Thyroid gland (tissue), 4 donors: Measurements from ENCODE around the gene RBMS1. TPM values are rescaled to one million over a fixed set of nuclear protein-coding genes. Genes with fewer than 3 reads are reported as not detected.

Experiments
- DNase-seq, 2 donors: peaks; one replicate each; pipeline ENCODE4 v3.0.0-alpha.2; 2019
- H3K27ac ChIP-seq, 3 donors: fragments of 200-600 bp; sonication (generic); 1 replicate in 2 of 3; 2 replicates in 1 of 3; pipeline ENCODE4 v1.5.1; 2016 to 2019; ENCODE audit warnings: mild to moderate bottlenecking in 1 of 3, moderate library complexity in 1 of 3
- H3K27me3 ChIP-seq: fragments of 200-600 bp; sonication (generic); one replicate; pipeline ENCODE4 v1.5.1; 2019
- H3K36me3 ChIP-seq, 2 donors: fragments of 200-600 bp; sonication (generic); one replicate each; pipeline ENCODE4 v1.5.1; 2016 to 2019
- H3K4me1 ChIP-seq, 2 donors: fragments of 200-600 bp; sonication (generic); one replicate each; pipeline ENCODE4 v1.5.1; 2017 to 2019
- H3K4me3 ChIP-seq, 3 donors: fragments of 200-600 bp; sonication (generic); replicated peaks in 1 of 3; 1 replicate in 2 of 3; 2 replicates in 1 of 3; pipeline ENCODE4 v1.5.1; 2016; ENCODE audit warnings: mild to moderate bottlenecking in 1 of 3
- H3K9me3 ChIP-seq: fragments of 200-600 bp; sonication (generic); one replicate; pipeline ENCODE4 v1.5.1; 2017
- POLR2A ChIP-seq, 2 donors: fragments of 450-650 bp; IDR thresholded peaks; one replicate each; pipeline ENCODE4 v1.6.1; 2017; ENCODE audit warnings: antibody characterized with exemption in 2 of 2, mild to moderate bottlenecking in 2 of 2, moderate library complexity in 1 of 2
- whole genome bisulfite sequencing, 2 donors: methylation state at CpG; one replicate each; pipeline ENCODE4 v1.1.5; 2017; 5-methylcytosine and 5-hydroxymethylcytosine counted together
- intact Hi-C: fragments of 100-400 bp; cut with DNase I; formaldehyde crosslinking; loops from one replicate; pipeline ENCODE4 v1.15.1; 2023
- total RNA-seq, 4 donors: library from RNA; depleted of rRNA; stranded (reverse); fragments of >200 nt; gene quantifications; one replicate each; pipeline ENCODE4 v1.2.3, GENCODE V29; 2016
- TF ChIP-seq, protein P1 (sequence below), 6 experiments: fragments of 200-600 bp in 3 of 6; fragments of 450-650 bp in 3 of 6; sonication (generic) in 3 of 6; IDR thresholded peaks; one replicate each; pipeline ENCODE4 v1.5.1; 2016 to 2019; ENCODE audit warnings: antibody characterized with exemption in 6 of 6, mild to moderate bottlenecking in 2 of 6, inconsistent platforms in 1 of 6, moderate library complexity in 1 of 6

Gene RBMS1
- total RNA-seq, 4 donors from 2014 or later: 50.9 to 80.1 (median 69.0) TPM

DNA sequence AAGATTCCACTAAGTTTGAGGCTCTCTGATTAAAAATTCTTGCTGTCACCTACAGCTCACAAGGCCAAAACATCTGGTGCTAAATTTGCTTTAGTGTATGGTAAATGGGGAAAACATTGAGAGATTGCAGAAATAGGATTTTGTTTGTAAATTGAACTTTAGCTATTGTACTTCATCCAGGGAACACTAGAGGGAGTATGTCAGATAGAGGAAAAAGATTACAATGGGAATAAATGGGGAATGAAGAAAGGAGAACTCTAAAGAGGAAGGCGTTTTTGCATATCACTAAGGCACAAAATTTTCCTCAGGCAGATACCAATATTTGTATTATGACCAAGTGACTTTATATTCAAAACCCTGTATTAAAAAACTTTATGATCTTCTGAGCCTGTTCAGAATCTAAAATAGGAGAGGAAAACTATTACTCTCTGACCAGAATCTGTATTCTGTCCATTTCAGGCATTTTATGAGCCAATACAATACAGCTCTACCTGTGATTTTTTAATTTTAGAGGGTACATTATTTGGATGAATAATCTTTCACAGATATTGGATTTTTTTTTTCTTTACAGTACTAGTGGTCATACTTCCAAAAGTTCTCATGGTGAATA, 241.2 kb downstream of the RBMS1 start:
- WGBS, 2 donors: 6 to 12% methylated on average over 1 of the region's 1 CpG
- no peaks in the 10 kb centered on the region for H3K9me3 ChIP-seq
- no peak for DNase-seq
- no peak overlapping the region for H3K4me3 ChIP-seq
- intact Hi-C loops: loop anchor here (10.0 kb wide), 1 partner anchor 742 kb away; no protein-coding TSS in a partner anchor
- H3K4me1 ChIP-seq: peaks cover 16 to 20% of the 10 kb centered on the region in 2 donors
- no peaks in the 10 kb centered on the region for H3K27me3 ChIP-seq
- H3K36me3 ChIP-seq: no peaks in the 10 kb centered on the region
- peak overlapping the region; percentile 45 to 69 (median 64) for H3K27ac ChIP-seq
- TF ChIP-seq POLR2A (IDR thresholded peaks at IDR 0.05): no peak
- TF ChIP-seq, protein P1, sequence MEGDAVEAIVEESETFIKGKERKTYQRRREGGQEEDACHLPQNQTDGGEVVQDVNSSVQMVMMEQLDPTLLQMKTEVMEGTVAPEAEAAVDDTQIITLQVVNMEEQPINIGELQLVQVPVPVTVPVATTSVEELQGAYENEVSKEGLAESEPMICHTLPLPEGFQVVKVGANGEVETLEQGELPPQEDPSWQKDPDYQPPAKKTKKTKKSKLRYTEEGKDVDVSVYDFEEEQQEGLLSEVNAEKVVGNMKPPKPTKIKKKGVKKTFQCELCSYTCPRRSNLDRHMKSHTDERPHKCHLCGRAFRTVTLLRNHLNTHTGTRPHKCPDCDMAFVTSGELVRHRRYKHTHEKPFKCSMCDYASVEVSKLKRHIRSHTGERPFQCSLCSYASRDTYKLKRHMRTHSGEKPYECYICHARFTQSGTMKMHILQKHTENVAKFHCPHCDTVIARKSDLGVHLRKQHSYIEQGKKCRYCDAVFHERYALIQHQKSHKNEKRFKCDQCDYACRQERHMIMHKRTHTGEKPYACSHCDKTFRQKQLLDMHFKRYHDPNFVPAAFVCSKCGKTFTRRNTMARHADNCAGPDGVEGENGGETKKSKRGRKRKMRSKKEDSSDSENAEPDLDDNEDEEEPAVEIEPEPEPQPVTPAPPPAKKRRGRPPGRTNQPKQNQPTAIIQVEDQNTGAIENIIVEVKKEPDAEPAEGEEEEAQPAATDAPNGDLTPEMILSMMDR (IDR thresholded peaks at IDR 0.05): peak; percentile 61 to 80 (median 76)

GRCh38 chr2:160251569-160251968, 242.0 kb downstream of the RBMS1 start:
- Histone ChIP-seq H3K27me3 (no peaks in the 10 kb centered on the region), H3K4me3 (no peak overlapping the region), H3K4me1 (peaks cover 13 to 16% of the 10 kb centered on the region in 2 donors), H3K9me3 (no peaks in the 10 kb centered on the region), H3K27ac (peak overlapping the region; percentile 45 to 69 (median 64)), H3K36me3 (no peaks in the 10 kb centered on the region)
- peak; percentile 25 to 28 for DNase-seq
- TF ChIP-seq, protein P1 (IDR thresholded peaks at IDR 0.05): no peak
- no peak for TF ChIP-seq POLR2A (IDR thresholded peaks at IDR 0.05)
- intact Hi-C loops: loop anchor here (10.0 kb wide), 1 partner anchor 743 kb away; no protein-coding TSS in a partner anchor

DNA sequence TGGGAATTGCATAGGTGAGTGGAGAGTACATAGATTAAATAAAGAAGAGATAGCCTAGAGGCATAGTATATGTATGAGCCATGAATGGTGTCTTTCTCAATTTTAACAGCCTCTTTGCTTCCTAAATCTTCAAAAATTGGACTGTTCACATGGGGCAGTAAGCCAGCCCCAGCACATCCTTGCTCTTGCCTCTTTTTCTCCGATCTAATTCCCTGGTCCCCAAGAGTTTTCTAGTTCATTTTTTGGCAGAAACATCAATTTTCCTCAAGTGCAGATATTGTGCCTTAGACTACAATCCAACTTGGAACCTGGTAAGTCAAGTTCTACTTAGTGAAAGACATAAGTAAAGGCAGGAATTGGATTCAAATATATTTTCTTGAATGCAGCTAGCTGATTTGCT, 243.7 kb downstream of the RBMS1 start:
- H3K27ac ChIP-seq: no peak overlapping the region
- no peaks in the 10 kb centered on the region for H3K27me3 ChIP-seq
- H3K36me3 ChIP-seq: no peaks in the 10 kb centered on the region
- no peak overlapping the region for H3K4me3 ChIP-seq
- no peak for TF ChIP-seq POLR2A (IDR thresholded peaks at IDR 0.05)
- TF ChIP-seq, protein P1 (IDR thresholded peaks at IDR 0.05): no peak
- H3K4me1 ChIP-seq: peaks cover 25 to 29% of the 10 kb centered on the region in 2 donors
- no peak for DNase-seq
- WGBS, 2 donors: 79 to 83% methylated on average over 1 of the region's 1 CpG
- intact Hi-C loops: loop anchor here (10.0 kb wide), 1 partner anchor 745 kb away; no protein-coding TSS in a partner anchor
- H3K9me3 ChIP-seq: no peaks in the 10 kb centered on the region

DNA sequence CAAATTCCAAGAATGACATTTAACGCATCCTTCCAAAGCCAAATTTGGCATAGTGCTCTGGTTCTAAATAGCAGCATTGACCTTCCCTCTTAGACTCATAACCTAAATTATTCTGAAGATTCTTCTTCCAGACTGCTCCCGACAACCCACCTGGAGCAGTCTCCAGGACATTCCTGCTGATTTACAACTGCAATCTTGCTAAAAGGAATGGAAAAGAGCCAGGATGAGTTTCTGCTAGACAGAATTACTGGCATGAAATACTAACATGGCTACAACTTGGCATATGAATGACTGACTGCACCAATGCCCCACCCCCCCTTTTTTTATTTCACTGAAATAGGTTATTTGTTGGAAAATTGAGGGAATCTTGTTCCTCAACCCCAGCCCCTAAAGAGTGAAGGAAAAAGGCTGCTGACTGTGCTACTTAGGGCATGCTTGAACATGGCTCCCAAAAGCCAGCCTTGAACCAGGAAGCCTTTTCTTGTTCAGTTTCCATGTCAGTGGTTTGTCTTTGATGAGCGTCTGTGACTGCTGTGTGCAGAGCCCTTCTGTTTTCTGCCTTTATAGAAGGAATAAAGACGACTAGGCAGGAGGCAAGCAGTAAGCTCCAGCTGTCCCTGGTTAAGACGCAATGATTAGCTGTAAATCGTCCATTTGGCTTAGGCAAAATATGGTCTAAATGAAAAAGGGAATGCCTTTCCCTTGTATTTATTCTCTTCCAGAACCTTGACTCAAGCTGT, 246.1 kb downstream of the RBMS1 start:
- H3K4me3 ChIP-seq: no peak overlapping the region

More for the DNA sequence above, 246.1 kb downstream of the RBMS1 start:
- H3K9me3 ChIP-seq: no peaks in the 10 kb centered on the region
- H3K4me1 ChIP-seq: peaks cover 26 to 38% of the 10 kb centered on the region in 2 donors
- no peak overlapping the region for H3K27ac ChIP-seq
- 85 to 95% methylated on average over 6 of the region's 6 CpGs for WGBS, 2 donors
- H3K27me3 ChIP-seq: no peaks in the 10 kb centered on the region
- intact Hi-C loops: no loop called here
- TF ChIP-seq, protein P1 (IDR thresholded peaks at IDR 0.05): no peak
- TF ChIP-seq POLR2A (IDR thresholded peaks at IDR 0.05): no peak
- H3K36me3 ChIP-seq: no peaks in the 10 kb centered on the region
- DNase-seq: no peak
